ENCODE measurements around the gene MTA1.

- no peak for TF ChIP-seq ZNF274 (IDR thresholded peaks at IDR 0.05; ENCODE audit: low read depth, low read length)
- TF ChIP-seq SUZ12 (IDR thresholded peaks at IDR 0.05; ENCODE audit: extremely low read depth, insufficient read depth, insufficient read length): no peak
- TF ChIP-seq YY1 (IDR thresholded peaks at IDR 0.05; ENCODE audit: insufficient read depth, insufficient read length): no peak
Measured at GRCh38 chr14:105477660-105478397, 58.2 kb downstream of the MTA1 start.
